Coronary artery (tissue), 2 donors: ENCODE measurements around the gene CTRL.

ENCODE experiments used
- DNase-seq: peaks from one replicate; pipeline ENCODE4 v3.0.0-alpha.2; 2017; ENCODE audit warnings: low spot score
- H3K27ac ChIP-seq, 2 donors: fragments of 200-600 bp; sonication (generic); one replicate each; pipeline ENCODE4 v1.5.1; 2016 to 2019
- H3K4me3 ChIP-seq: fragments of 200-600 bp; sonication (generic); 2 replicates; pipeline ENCODE4 v1.5.1; 2016; ENCODE audit warnings: mild to moderate bottlenecking, moderate library complexity
- TF ChIP-seq, protein P1 (sequence below): fragments of 200-600 bp; sonication (generic); IDR thresholded peaks from one replicate; pipeline ENCODE4 v1.5.1; 2019; ENCODE audit warnings: antibody characterized with exemption

Gene CTRL

DNA sequence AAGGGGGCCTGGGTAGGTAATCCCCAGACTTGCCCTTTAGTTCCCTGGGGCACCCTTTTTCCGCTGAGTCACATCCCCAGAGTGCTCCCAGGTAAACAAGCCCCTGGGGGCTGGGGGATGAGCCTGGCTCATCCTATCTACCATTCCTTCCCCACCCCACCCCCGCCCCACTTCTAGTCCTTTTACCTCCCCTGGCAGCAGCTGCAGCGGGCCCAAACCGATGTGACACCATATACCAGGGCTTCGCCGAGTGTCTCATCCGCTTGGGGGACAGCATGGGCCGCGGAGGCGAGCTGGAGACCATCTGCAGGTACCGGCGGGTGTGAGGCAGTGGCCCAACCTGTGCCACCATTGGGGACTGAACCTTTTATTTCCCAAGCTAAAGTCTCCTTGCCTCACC, 46.1 kb downstream of the CTRL start:
- peak overlapping the region; percentile 26 to 68 for H3K27ac ChIP-seq
- no peak for DNase-seq
- TF ChIP-seq, protein P1, sequence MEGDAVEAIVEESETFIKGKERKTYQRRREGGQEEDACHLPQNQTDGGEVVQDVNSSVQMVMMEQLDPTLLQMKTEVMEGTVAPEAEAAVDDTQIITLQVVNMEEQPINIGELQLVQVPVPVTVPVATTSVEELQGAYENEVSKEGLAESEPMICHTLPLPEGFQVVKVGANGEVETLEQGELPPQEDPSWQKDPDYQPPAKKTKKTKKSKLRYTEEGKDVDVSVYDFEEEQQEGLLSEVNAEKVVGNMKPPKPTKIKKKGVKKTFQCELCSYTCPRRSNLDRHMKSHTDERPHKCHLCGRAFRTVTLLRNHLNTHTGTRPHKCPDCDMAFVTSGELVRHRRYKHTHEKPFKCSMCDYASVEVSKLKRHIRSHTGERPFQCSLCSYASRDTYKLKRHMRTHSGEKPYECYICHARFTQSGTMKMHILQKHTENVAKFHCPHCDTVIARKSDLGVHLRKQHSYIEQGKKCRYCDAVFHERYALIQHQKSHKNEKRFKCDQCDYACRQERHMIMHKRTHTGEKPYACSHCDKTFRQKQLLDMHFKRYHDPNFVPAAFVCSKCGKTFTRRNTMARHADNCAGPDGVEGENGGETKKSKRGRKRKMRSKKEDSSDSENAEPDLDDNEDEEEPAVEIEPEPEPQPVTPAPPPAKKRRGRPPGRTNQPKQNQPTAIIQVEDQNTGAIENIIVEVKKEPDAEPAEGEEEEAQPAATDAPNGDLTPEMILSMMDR, result no peak
- H3K4me3 ChIP-seq, result no peak overlapping the region

- peak; percentile 90 for DNase-seq
- Histone ChIP-seq H3K4me3 (peak within 1 kb of the TSS; percentile 57), H3K27ac (peak within 1 kb of the TSS; percentile 26 to 68)
- TF ChIP-seq, protein P1, result no peak
Measured at GRCh38 chr16:67884684-67885083, 47.0 kb downstream of the CTRL start, which contains the start of gene NRN1L. NRN1L (plus strand) TSS chr16:67884885; CDS start chr16:67884904, 19 bp downstream.

- TF ChIP-seq, protein P1, result peak; percentile 92
- no peak for DNase-seq
- peak overlapping the region; percentile 26 to 68 for H3K27ac ChIP-seq
Measured at GRCh38 chr16:67883872-67884261, 47.8 kb downstream of the CTRL start.

DNA sequence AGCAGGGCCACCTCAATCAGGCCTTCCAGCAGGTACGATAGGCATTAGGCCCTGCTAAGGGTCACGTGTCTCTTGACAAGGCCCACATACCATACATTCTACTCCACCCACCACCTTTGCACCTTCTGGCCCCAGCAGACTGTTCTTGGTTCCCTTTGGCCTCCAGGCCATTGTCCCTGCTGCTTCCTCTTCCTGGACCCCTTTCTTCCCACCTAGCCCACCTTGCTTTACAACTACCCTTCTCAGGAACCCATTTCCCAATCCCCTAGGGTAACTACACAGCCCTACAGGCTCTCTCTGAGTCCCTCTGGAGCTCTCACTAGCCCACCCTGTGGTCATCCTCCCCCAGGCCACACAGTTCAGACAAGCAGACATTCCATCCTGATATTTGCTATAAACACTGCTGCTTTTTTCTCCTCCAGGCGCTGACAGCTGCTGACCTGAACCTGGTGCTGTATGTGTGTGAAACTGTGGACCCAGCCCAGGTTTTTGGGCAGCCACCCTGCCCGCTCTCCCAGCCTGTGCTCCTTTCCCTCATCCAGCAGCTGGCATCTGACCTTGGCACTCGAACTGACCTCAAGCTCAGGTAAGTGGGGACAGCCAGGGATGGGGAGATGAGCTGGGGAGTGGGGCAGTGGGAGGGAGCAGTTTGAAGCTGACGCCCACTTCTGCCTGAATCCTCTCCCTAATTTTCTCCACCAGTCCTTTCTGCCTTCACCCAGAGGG, 48.4 kb downstream of the CTRL start:
- peak overlapping the region in 1 of 2 donors; percentile 68 for H3K27ac ChIP-seq
- TF ChIP-seq, protein P1, result no peak
- no peak for DNase-seq
- no peak overlapping the region for H3K4me3 ChIP-seq

More at GRCh38 chr16:67883872-67884261, 47.8 kb downstream of the CTRL start:
- no peak overlapping the region for H3K4me3 ChIP-seq

GRCh38 chr16:67882374-67883145, 49.1 kb downstream of the CTRL start:
- Histone ChIP-seq H3K27ac (no peak overlapping the region), H3K4me3 (no peak overlapping the region)
- TF ChIP-seq, protein P1, result no peak
- DNase-seq, result no peak

DNA sequence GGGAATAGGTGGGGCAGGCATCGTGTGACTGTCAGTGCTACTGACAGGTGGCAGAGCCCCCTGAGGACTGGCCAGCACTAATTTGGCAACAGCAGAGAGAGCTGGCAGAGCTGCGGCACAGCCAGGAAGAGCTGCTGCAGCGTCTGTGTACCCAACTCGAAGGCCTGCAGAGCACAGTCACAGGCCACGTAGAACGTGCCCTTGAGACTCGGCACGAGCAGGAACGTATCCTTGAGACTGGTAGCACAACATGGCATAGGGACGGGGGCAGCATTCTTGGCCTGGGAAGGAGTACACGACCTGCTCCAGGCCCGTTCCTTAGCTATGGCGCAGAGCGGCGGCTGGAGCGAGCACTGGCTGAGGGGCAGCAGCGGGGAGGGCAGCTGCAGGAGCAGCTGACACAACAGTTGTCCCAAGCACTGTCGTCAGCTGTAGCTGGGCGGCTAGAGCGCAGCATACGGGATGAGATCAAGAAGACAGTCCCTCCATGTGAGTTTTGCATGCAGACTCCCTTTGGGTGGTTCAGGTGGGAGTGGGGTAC, 50.0 kb downstream of the CTRL start:
- no peak overlapping the region for H3K27ac ChIP-seq
- H3K4me3 ChIP-seq, result no peak overlapping the region
- no peak for DNase-seq
- TF ChIP-seq, protein P1, result no peak
